Ecto neural progenitor cell (in vitro differentiated cells): ENCODE data around the gene OR2S2.
"Not testable (repeated sequence)": the region's sequence is repeated elsewhere in the genome, so short reads cannot be mapped to it uniquely, and the experiment has no call there.

Experiments used
- DNase-seq: peaks from one replicate; pipeline ENCODE4 v3.0.0-alpha.2; 2018; ENCODE audit warnings: low spot score

OR2S2 gene, protein sequence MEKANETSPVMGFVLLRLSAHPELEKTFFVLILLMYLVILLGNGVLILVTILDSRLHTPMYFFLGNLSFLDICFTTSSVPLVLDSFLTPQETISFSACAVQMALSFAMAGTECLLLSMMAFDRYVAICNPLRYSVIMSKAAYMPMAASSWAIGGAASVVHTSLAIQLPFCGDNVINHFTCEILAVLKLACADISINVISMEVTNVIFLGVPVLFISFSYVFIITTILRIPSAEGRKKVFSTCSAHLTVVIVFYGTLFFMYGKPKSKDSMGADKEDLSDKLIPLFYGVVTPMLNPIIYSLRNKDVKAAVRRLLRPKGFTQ

DNA sequence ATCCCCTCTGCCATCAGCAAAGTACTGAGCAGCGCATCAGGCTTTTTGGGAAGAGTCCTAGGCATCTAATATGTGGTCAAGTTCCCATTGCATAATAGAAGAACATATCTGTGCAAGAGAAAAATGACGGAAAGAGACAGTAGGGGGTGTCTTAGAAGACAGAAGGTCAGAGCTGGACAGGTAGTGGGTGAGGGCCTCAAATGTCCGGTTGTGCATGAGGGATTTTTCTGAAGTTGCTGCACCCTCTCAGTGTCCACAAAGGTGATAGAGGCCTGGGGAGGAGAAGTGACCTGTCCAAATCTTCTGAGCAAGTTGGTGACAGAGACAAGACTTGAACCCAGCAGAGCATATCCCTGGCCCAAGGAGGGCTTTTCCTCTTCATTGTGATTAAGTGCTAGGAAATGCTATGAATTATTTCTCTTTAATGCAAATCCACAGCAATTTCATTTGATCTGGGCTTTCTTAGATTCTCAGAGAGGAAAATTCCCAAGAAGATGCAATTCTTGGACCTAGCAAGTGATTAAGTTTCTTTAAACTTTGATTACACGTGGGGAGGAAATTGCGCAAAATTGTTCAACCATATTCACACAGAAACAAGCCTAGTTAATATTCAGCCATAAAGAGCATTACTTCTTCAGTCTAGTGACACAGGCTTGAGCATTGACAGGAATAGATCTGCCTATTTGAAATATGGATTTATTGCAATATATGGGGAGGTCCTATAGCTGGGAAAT lies at the start of gene OR2S2:
TSS of gene OR2S2 (minus strand) at position 51 of the 734 bp plus-strand sequence. CDS start 56 bp downstream, outside the sequence.
- DNase-seq = no peak

DNA sequence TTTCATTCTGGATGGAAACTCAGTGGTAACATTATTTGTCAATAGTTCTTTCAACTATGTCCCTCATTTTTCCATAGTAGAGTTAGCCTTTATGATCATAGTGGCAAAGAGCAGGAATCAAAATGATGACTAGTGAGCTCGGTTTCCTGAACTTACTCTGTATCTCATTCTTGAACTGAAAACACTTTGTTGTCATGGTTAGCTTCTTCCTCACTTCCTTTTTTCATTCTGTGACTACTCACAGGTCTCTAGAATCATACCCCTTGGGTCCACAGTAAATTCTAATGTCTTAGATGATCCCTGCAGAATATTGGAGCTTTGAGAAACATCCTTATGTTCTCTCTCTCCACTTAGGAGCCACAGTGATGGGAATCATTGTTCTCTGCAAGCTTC lies 49.4 kb upstream of the OR2S2 start:
- no peak for DNase-seq

DNA sequence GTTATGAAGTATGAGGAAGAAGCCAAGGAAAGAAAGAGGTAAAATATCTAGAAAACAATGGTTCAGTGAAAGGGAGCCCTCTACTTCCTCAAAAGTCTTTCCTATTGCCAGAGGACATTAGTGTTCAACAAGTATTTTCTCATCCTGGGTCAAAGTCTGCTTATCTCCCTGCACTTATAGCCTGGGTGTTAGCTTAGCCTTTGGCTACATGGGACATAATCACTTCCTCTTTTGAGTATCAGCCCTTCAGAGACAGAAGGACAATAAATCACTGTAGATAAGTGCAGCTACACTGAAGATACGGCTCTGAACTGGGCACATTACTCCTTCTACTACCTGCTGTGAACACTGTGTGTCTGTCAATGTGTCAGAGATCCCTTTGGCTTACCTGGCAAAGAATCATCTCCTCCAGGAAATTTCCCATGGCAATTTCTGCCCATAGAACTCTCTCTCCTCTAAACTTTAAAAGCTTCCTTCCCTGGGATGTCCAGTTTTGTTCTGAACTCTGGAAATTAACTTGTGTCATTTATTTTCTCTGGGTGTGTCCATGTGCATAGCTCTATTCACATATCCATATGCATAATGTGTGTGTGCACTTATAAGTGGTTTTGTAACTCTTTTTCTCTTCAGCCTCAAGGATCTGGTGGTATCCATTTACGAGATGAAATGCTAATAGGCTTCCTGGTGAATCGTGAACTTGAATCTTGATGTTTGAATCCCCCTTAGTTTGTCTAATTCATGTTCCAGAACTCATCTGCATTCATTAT lies 48.8 kb upstream of the OR2S2 start:
- no peak for DNase-seq

DNA sequence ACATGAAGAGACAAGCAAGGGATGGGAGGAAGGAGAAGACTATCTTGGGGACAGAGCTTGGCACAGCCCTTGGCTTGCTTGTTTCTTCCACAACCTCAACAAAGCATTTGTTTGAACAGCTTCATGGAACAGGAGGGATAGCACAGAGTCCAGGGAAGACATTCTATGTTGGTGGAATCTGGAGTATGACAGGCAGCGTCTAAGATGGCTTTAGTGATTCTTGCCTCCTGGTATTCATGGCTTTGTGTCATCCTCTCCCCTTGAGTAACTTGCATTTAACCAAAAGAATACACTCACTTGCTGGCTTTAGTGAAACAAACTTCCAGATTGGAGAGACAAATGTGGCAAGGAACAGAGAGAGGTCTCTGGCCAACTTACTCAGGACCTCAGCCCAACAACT lies 47.9 kb upstream of the OR2S2 start:
- no peak for DNase-seq

DNA sequence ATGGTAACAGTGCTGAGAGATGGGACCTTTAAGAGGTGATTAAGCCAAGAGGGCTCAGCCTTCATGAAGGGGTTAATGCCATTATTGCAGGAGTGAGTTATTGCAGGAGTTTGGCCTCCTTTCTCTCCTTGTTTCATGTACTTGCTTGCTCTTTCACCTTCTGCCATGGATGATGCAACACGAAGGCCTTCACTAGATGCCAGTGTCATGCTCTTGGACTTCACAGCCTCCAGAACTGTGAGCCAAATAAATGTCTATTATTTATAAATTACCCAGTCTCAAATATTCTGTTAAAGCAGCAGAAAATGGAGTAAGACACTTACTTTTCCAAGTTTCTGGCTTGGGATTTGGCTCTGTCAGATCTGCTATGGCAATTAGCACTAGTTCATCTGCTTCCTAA lies 40.4 kb upstream of the OR2S2 start:
- DNase-seq = no peak

DNA sequence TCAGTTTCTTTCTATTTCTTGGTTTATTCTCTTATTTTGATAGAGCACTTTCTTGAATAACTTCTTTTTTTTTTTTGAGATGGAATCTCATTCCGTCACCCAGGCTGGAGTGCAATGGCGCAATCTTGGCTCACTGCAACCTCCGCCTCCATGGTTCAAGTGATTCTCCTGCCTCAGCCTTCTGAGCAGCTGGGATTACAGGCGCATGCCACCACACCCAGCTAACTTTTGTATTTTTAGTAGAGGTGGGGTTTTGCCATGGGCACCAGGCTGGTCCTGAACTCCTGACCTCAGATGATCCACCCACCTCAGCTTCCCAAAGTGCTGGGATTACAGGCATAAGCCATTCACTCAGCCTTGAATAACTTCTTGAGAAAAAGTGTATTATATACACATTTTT lies 39.1 kb upstream of the OR2S2 start:
- DNase-seq = not testable (repeated sequence)

DNA sequence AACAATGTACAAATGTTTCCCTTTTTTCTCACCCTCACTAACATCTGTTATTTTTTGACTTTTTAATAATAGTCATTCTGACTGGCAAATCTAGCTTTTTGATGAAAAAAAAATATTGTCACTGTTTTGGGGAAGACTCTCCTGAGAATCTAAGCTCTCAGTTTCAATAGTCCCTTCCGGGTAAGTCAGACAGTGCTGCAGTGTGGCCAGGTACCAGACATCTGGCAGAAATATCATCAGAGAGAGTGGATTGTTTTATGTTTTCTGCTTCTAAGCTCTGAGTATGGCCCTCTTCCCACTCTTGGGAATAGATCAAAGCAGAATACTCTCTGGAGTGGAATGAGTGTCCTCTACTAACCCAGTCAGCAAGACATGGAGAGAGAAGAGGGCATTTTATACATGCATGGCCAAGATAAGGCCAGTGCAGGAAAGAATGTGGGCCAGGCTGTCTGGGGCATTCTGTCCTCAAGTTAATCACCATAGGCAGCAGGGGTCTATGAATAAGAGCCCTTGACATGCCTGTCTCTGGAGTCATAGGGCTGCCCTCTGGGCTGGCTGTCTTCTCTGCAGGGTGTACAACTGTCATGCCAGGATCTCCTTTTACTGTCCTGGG lies 38.5 kb upstream of the OR2S2 start:
- no peak for DNase-seq

DNA sequence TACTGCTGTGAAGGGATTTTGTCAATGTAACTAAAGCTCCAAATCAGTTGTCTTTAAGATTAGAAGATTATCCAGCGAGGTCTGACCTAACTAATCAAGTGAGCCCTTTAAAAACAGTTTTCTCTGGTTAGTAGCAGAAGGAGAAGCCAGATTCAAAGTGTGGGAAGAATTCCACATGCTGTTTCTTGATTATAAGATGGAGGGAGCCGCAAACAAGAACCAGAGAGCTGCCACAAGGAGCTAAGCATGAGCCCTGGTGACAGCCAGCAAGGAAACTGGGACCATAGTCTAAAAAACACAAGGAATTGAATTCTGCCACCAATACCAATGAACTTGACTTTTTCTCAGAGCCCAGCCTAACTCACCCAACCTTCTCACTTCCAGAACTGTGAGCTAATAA lies 37.0 kb upstream of the OR2S2 start:
- DNase-seq = no peak

DNA sequence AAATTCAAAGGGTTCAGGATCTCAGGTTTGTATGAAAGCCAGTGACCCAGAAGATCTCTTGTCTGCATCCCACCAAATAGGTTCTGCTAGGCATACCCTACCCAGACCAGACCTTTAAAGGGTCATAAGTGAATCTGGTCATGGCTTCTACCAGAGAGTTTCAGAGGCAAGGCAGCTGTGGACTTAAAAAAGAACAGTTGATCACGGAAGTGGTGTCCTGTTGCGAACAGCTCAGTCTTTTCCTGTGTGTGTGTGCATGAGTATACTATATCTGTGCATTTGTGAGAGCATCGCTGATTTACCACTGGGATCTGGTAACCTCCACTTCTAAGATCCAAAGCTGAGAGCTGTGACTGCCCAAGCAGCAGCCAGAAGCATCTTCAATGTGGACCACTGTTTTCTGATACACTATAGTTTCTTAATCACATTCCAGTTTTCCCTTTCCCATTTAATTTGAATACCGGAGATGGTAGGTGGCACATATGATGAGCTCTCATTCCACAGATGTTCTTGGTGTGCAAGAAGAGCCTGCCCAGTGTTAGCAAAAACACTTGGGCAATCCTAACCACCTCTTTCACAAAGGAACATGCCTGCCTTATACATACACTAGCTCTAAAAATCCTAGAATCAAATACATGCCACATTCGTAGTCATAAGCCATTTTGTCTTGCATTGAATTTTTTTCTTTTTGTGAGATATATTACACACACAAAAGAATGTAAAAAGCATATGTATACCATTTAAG lies 36.2 kb upstream of the OR2S2 start:
- DNase-seq = no peak

DNA sequence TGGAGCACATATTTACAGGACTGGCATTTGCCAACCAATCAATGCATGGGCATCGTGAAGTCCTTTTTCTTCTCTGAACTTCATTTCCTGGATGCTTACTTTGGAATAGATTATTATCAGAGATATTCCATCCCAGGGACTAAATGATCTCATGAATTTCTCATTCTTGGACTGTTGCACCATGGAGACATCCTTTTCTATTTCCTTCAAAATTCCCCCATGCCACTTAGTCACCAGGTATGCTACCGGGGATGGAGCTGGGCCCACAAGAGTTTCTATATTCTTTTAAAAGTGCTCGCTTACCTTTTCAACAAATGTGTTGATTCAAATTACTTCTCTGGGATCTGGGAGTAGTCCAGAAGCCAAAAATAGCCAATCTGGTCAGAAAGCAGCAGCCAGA lies 35.2 kb upstream of the OR2S2 start:
- DNase-seq = not testable (repeated sequence)

DNA sequence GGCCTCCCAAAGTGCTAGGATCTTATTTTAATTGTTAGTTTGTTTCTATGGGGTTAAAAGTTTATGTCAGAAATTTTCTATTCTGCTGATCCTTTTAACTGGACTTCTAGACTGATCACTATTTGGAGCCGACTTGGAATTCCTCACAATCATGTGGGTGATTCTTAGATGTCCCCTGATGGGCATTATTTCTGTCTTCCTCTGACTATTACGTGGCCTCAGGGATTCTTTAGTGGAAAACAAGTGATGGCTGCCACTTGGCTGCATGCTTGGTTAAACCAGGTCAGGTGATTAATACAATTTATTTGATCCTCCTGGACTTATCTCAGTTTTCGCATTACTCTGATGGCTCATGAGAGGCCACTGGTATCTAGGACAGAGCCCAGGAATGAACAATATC lies 32.2 kb upstream of the OR2S2 start:
- DNase-seq = no peak

DNA sequence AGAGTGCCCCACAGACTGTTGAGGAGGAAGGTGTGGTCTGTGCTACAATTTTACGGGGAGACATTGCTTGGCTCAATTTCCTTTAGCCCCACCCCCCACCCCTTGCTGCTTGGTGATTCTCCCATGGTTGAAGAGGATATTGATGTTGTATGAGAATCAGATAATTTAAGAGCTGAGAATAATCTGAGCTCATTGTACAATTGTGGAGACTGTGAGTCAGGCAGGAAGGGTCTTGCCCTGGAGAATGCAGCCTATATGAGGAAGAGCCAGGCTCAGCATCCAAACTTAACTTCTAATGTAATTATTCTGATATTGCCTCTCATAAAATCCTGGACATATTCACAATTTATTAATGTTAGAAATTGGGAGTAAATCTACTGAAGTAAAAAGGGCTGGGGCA lies 26.1 kb upstream of the OR2S2 start:
- DNase-seq = no peak

DNA sequence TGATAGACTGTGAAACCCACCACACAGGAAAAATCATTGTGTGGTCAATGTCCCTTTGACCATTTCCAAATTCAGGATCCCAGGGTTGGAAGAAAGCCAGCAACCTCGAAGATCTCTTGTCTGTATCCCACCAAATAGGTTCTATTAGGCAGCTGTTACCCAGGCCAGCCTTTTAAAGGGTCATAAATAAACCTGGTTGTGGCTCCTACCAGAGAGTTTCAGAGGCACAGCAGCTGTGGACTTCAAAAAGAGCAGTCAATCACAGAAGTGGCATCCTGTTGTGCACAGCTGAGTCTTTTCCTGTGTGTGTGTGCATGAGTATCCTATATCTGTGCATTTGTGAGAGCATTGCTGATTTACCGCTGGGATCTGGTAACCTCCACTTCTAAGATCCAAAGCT lies 23.7 kb upstream of the OR2S2 start:
- no peak for DNase-seq

DNA sequence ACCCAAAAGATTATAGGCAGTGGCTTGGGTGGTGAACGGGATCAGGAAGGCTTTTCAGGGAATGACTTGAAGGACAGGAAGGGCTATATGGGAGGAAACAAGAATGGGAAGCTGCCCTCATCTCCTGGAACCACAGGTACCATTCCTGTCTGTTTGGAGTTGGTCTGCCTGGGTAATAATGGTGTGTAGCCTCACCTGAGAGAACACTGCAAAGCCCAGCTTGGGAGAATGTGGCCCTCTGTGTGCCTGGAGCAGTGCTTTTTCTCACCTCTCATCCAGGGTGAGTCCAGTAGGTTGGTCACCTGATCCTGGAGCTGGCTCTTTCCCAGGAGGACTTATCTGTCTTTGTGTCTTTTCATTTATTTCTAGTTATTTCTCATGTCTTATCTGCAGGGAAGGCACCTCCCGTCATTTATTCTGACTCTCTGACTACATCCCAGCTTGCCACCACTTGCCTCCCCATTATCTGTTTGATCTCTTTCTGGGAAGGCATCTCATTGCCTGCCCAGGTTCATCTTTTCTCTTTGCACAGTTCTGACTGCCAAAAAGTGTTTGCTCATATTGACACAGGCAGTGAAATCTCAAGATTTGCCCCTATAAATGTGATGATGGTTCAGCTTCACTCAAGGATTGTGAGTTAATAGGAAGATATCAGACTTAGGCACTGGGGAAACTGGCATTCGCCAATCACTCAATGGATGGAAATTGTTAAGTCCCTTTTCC lies 22.5 kb upstream of the OR2S2 start:
- DNase-seq = no peak

DNA sequence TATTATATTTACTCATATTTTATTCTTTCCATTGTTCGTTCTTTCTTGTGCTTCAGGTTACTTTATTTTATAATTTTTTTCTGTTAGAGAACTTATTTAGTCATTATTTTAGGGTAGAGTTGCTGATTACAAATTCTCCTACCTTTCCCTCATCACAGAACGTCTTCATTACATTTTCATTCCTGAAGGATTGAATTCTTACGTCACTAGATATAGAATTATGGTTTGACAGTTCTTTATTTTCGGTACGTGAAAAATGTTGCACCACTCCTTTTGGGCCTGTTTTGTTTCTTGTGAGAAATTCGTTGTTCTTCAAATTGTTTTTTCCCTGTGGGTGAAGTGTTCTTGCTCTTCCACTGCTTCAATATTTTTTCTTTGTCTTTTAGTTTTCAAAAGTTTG lies 20.8 kb upstream of the OR2S2 start:
- no peak for DNase-seq

DNA sequence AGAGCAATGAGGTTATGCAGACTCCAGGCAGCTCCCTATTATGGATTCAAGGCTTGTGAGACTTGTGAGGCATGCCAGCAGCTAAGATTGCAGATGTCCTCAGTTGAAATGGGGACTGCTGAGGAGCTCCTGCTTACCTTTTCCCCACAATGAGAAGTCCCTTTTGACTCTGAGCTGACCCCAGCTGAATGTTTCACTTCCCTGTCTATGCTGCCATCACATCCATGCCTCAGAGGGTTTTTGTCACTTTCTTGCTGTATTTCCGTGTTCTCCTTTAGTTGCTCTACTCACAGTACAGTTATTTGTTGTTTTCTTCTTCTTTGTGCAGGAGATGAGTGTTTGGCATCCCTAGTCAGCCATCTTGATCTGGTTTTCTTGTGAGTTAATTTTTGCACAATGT lies 18.8 kb upstream of the OR2S2 start:
- no peak for DNase-seq

DNA sequence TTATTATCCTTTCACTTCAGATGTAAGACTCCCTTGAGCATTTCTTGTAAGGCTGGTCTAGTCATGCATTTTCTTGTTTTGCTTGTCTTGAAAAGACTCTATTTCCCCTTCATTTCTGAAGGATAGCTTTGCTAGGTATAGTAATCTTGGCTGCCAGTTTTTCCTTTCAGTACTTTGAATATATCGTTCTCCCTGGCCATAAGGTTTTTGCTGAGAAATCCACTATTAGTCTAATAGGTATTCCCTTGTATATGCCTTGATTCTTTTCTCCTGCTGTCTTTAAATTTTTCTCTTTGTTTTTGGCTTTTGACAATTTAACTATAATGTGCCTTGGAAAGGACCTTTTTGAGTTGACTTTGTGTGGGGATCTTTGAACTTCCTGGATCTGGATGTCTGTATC lies 16.8 kb upstream of the OR2S2 start:
- no peak for DNase-seq

DNA sequence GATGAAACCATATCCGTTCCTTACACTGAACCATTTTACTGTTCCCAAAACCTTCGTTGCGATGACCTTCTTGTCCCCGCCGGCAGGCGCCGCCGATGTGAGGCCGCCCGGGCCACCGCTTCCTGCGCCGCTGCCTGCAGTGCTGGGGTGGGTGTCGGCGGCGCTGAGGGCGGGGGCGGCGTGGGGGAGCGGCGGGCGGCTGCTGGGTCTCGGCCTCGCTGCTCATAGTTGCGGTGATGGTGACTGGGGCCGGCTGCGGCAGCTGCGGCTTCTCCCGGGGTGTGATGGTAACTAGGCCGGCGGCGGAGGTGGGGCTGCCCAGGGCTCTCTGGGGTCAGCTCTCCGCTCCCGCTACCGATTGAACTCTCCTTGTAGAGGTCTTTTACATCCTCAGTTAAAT lies 14.1 kb upstream of the OR2S2 start:
- peak; percentile 78 for DNase-seq

DNA sequence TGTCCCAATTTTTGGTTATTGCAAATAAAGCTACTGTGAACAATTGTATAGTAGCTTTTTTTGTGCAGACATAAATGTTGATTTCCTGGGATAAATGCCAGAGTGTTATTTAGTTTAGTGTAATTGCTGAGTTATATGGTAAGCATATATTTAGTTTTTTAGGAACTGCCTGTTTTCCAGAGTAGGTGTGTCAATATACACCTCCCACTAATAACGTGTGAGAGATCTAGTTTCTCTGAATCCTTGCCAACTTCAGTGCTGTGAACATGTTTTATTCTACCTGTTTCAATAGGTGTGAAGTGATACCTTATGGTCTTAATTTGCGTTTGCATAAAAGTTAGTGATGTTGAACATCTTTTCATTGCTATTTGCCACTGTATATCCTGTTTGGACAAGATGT lies 9.1 kb upstream of the OR2S2 start:
- DNase-seq = no peak

DNA sequence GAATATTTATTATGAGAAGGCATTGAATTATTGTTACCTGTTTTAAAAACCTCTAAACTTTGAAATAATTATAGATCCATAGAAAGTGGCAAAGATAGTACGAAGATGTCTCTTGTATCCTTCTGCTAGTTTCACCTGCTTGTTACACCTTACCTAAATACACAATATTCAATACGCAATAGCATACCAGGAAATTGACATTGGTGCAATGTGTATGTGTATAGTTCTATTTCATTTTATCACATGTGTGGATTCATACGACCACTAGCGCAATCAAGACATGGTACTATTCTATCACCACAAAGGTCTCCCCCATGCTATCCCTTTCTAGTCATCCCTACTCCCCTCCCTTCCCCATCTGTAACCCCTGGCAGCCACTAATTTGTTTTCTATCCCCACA lies 8.5 kb upstream of the OR2S2 start:
- no peak for DNase-seq

DNA sequence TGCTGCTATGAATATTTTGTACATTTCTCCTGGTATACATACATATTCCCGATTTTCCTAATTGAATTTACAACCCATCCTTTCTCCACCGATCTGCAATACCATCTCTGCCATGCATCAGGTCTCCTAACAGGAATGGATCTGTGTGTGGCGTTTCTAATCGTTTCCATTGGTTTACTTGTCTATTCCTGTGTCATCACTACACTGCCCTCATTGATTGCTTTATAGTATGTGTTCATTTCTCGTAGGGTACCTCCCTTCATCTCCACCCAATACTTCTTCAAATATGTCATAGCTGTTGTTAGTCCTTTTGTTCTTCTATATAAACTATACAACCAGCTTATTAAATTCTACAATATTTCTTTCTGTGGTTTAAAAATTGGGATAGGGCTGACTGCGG lies 7.1 kb upstream of the OR2S2 start:
- DNase-seq = no peak
